Caco-2 (cell line): Measurements from ENCODE around the gene RIPPLY3. TPM values are rescaled to one million over a fixed set of nuclear protein-coding genes. Genes with fewer than 3 reads are reported as not detected.

Experiments used
- BruUV-seq: library from RNA; stranded (reverse); fragments of 400-500 nt; replicated peaks from 2 replicates; lab custom pipeline; 2021; lab: Mats Ljungman, UMichigan
- CTCF ChIA-PET: fragments of 300-600 bp; sonication (Branson Sonifier 250); formaldehyde crosslinking; loops from one replicate; lab custom pipeline; 2022; ENCODE audit warnings: antibody characterized with exemption; lab: Charles Lee
- POLR2A ChIA-PET: fragments of 300-600 bp; sonication (Branson Sonifier 250); formaldehyde crosslinking; loops from one replicate; lab custom pipeline; 2022; ENCODE audit warnings: antibody characterized with exemption; lab: Charles Lee
- DNase-seq, 2 experiments: peaks; one replicate each; pipeline versions ENCODE4 v3.0.0 to v3.0.0-alpha.2; 2020 to 2022
- H3K27me3 ChIP-seq: replicated peaks from 2 replicates; pipeline ENCODE4 v1.6.0; 2011; ENCODE audit warnings: low read length; ENCODE audit not compliant: control insufficient read depth, insufficient read depth
- H3K36me3 ChIP-seq: 2 replicates; pipeline ENCODE4 v1.5.1; 2011; ENCODE audit warnings: low read length; ENCODE audit not compliant: control insufficient read depth, insufficient read depth
- H3K4me1 ChIP-seq: fragments of 250-450 bp; sonication (Bioruptor Pico); 2 replicates; pipeline ENCODE4 v1.5.1; 2020; ENCODE audit warnings: mild to moderate bottlenecking
- H3K4me3 ChIP-seq: 2 replicates; pipeline ENCODE4 v1.5.1; 2011; ENCODE audit warnings: low read depth, mild to moderate bottlenecking, control low read depth, low read length
- H3K9me3 ChIP-seq: fragments of 250-450 bp; sonication (Bioruptor Pico); 2 replicates; pipeline ENCODE4 v1.5.1; 2020; ENCODE audit warnings: mild to moderate bottlenecking, moderate library complexity
- H3K27ac Mint-ChIP-seq: one replicate; pipeline ENCODE4 v1.8.0; 2022; ENCODE audit warnings: mixed read lengths; ENCODE audit not compliant: unreplicated experiment
- H3K27me3 Mint-ChIP-seq: one replicate; pipeline ENCODE4 v1.8.0; 2022; ENCODE audit warnings: mixed read lengths; ENCODE audit not compliant: insufficient read depth, unreplicated experiment
- H3K36me3 Mint-ChIP-seq: one replicate; pipeline ENCODE4 v1.8.0; 2022; ENCODE audit warnings: mild to moderate bottlenecking, mixed read lengths; ENCODE audit not compliant: insufficient read depth, unreplicated experiment
- H3K4me1 Mint-ChIP-seq: one replicate; pipeline ENCODE4 v1.8.0; 2022; ENCODE audit warnings: low read depth, mixed read lengths; ENCODE audit not compliant: unreplicated experiment
- H3K4me3 Mint-ChIP-seq: one replicate; pipeline ENCODE4 v1.8.0; 2022; ENCODE audit warnings: mild to moderate bottlenecking, moderate library complexity, mixed read lengths; ENCODE audit not compliant: unreplicated experiment
- H3K9me3 Mint-ChIP-seq: one replicate; pipeline ENCODE4 v1.8.0; 2022; ENCODE audit warnings: mixed read lengths; ENCODE audit not compliant: unreplicated experiment
- intact Hi-C: fragments of 100-400 bp; cut with micrococcal nuclease; formaldehyde crosslinking; loops from one replicate; pipeline ENCODE4 v1.10.0; 2022; ENCODE audit not compliant: unreplicated experiment
- total RNA-seq: library from RNA; stranded (reverse); gene quantifications from 2 replicates; pipeline ENCODE4 v1.2.3, GENCODE V29; 2022
- TF ChIP-seq, protein P1 (sequence below), 2 experiments: fragments of 200-600 bp in 1 of 2; IDR thresholded peaks; 1 replicate in 1 of 2; 2 replicates in 1 of 2; pipeline versions ENCODE4 v1.5.1 to v1.8.0; 2011 to 2022; ENCODE audit warnings: antibody characterized with exemption in 1 of 2, control low read depth in 1 of 2, inconsistent platforms in 1 of 2, low read depth in 1 of 2, low read length in 1 of 2, mild to moderate bottlenecking in 1 of 2, moderate library complexity in 1 of 2; ENCODE audit not compliant: insufficient read depth in 1 of 2, severe bottlenecking in 1 of 2, unreplicated experiment in 1 of 2

The RIPPLY3 gene
- total RNA-seq, 1 experiment from 2014 or later: 0.91 TPM

DNA sequence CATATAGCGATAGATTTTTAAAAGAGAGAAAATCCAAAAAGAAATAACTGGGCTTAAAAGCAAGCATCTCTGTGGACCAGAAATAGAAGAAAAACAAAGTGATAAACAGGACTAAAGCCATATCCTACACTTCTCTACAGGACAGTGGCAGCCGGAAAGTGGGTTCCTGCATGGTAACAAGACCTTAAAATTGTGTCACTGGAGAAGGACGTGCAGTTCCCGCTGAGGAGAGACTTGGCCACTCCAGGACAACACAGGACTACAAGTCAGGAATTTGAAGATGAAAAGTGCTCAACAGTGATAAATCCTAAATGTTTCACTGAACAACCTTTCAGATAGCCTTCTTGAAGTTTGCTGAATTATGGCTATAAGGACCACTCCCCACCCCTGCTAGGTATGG is 38.1 kb upstream of the RIPPLY3 start:
- H3K4me1 ChIP-seq: peaks cover 23% of the 10 kb centered on the region
- no peaks in the 10 kb centered on the region for H3K9me3 Mint-ChIP-seq
- H3K36me3 ChIP-seq: no peaks in the 10 kb centered on the region
- no peaks in the 10 kb centered on the region for H3K9me3 ChIP-seq
- BruUV-seq: no TSS peak
- peaks cover 10% of the 10 kb centered on the region for H3K4me1 Mint-ChIP-seq
- H3K4me3 Mint-ChIP-seq: no peak overlapping the region
- POLR2A ChIA-PET: no interaction called here
- no peak for DNase-seq
- CTCF ChIA-PET: interaction anchor here (3.0 kb wide), 1 partner anchor 9 kb away, joined by 22 read pairs; no protein-coding TSS in a partner anchor
- no peak overlapping the region for H3K4me3 ChIP-seq
- no peaks in the 10 kb centered on the region for H3K27me3 Mint-ChIP-seq
- peaks cover 21% of the 10 kb centered on the region for H3K36me3 Mint-ChIP-seq
- no peak overlapping the region for H3K27ac Mint-ChIP-seq
- TF ChIP-seq, protein P1, sequence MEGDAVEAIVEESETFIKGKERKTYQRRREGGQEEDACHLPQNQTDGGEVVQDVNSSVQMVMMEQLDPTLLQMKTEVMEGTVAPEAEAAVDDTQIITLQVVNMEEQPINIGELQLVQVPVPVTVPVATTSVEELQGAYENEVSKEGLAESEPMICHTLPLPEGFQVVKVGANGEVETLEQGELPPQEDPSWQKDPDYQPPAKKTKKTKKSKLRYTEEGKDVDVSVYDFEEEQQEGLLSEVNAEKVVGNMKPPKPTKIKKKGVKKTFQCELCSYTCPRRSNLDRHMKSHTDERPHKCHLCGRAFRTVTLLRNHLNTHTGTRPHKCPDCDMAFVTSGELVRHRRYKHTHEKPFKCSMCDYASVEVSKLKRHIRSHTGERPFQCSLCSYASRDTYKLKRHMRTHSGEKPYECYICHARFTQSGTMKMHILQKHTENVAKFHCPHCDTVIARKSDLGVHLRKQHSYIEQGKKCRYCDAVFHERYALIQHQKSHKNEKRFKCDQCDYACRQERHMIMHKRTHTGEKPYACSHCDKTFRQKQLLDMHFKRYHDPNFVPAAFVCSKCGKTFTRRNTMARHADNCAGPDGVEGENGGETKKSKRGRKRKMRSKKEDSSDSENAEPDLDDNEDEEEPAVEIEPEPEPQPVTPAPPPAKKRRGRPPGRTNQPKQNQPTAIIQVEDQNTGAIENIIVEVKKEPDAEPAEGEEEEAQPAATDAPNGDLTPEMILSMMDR (IDR thresholded peaks at IDR 0.05; ENCODE audit: insufficient read depth in 1 of 2, low read depth in 1 of 2, low read length in 1 of 2, severe bottlenecking in 1 of 2, unreplicated experiment in 1 of 2): no peak
- no peaks in the 10 kb centered on the region for H3K27me3 ChIP-seq
- intact Hi-C loops: loop anchor here (5.0 kb wide), 1 partner anchor 399 kb away; the partner anchor contains the start of gene DYRK1A

DNA sequence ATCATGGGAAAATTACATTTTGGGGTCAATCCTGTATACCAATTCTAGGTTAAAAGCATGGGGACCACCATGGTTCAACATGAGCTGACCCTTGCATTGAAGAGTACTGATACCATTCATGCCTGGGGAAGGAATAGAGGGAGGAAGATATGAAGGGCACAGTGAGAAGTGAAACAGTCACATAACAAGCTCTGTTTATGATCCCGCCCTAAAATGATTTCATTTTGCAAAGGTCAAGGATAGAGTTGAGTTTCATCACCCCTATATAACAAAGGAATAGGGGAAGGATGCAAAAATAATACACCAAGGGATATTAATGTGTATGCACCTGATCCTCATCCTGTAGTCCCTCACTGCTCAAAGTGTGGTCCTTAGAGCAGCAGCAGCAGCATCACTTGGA is 37.5 kb upstream of the RIPPLY3 start:
- no peak overlapping the region for H3K4me3 ChIP-seq
- Mint-ChIP-seq H3K36me3 (peaks cover 21% of the 10 kb centered on the region), H3K4me1 (peaks cover 10% of the 10 kb centered on the region), H3K4me3 (no peak overlapping the region), H3K27me3 (no peaks in the 10 kb centered on the region), H3K9me3 (no peaks in the 10 kb centered on the region), H3K27ac (no peak overlapping the region)
- no peaks in the 10 kb centered on the region for H3K36me3 ChIP-seq
- no TSS peak for BruUV-seq
- H3K4me1 ChIP-seq: peaks cover 20% of the 10 kb centered on the region
- CTCF ChIA-PET: no interaction called here
- DNase-seq: no peak
- H3K27me3 ChIP-seq: no peaks in the 10 kb centered on the region
- H3K9me3 ChIP-seq: no peaks in the 10 kb centered on the region
- TF ChIP-seq, protein P1 (IDR thresholded peaks at IDR 0.05; ENCODE audit: insufficient read depth in 1 of 2, low read depth in 1 of 2, low read length in 1 of 2, severe bottlenecking in 1 of 2, unreplicated experiment in 1 of 2): no peak
- intact Hi-C loops: loop anchor here (5.0 kb wide), 1 partner anchor 398 kb away; the partner anchor contains the start of gene DYRK1A
- POLR2A ChIA-PET: no interaction called here

DNA sequence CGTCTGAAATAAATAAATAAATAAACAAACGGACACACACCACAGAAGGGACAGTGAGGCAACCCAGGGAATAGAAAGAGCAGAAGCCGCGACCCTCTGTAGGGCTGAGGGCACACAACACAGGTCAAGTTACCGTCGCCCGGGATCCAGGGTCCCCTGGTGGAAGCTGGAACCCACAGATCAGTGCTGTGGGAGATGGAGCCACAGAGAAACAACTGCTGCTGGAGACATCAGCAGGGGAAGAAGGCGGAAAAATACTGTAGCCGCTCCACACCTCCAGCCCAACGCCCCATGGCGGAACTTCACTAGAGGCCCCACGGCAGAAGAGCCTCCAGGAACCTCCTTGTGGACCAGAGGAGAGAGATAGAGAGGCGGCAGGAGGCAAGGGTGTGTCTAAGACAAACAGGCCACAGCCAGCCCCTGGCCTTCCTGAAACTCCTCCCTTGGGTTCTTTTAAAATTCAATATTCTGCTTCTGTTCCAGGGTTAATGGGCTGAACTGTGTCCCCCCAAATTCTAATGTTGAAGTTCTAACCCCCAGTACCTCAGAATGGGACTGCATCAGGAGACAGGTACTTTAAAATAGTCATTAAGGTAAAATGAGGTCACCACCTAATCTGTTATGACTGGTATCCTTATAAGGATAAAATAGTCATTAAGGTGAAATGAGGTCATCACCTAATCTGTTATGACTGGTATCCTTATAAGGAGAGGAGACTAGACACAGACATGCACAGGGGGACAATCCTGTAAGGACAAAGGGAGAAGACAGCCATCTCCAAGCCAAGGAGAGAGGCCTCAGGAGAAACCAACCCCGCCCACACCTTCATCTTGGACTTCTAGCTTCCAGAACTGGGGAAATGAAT is 32.3 kb upstream of the RIPPLY3 start:
- H3K4me3 ChIP-seq: no peak overlapping the region
- CTCF ChIA-PET: interaction anchor here (1.6 kb wide), 1 partner anchor 36 kb away, joined by 5 read pairs; no protein-coding TSS in a partner anchor

More for the DNA sequence above, 32.3 kb upstream of the RIPPLY3 start:
- DNase-seq: no peak
- no peak overlapping the region for H3K4me3 Mint-ChIP-seq
- intact Hi-C loops: no loop called here
- H3K27ac Mint-ChIP-seq: no peak overlapping the region
- no TSS peak for BruUV-seq
- POLR2A ChIA-PET: no interaction called here
- Histone ChIP-seq H3K9me3 (no peaks in the 10 kb centered on the region), H3K27me3 (no peaks in the 10 kb centered on the region), H3K36me3 (no peaks in the 10 kb centered on the region), H3K4me1 (no peaks in the 10 kb centered on the region)
- no peaks in the 10 kb centered on the region for H3K27me3 Mint-ChIP-seq
- H3K9me3 Mint-ChIP-seq: no peaks in the 10 kb centered on the region
- TF ChIP-seq, protein P1 (IDR thresholded peaks at IDR 0.05; ENCODE audit: insufficient read depth in 1 of 2, low read depth in 1 of 2, low read length in 1 of 2, severe bottlenecking in 1 of 2, unreplicated experiment in 1 of 2): no peak
- peaks cover 16% of the 10 kb centered on the region for H3K4me1 Mint-ChIP-seq
- peaks cover 9% of the 10 kb centered on the region for H3K36me3 Mint-ChIP-seq
